ENCODE data around the gene CACTIN. TPM values are rescaled to one million over a fixed set of nuclear protein-coding genes. Genes with fewer than 3 reads are reported as not detected.

CACTIN gene
- total RNA-seq, 1 experiment from 2014 or later, result 36.3 TPM

GRCh38 chr19:3664879-3665642 is 38.5 kb upstream of the CACTIN start:
- intact Hi-C loops (cut with micrococcal nuclease; ENCODE audit: unreplicated experiment), result no loop called here
- BruUV-seq (replicated peaks), result no TSS peak
- H3K4me1 ChIP-seq (ENCODE audit: insufficient read depth, low read length, poor library complexity, severe bottlenecking), result no peaks in the 10 kb centered on the region
- H3K27ac ChIP-seq (ENCODE audit: low read depth, low read length, poor library complexity, severe bottlenecking), result no peak overlapping the region
- no peaks in the 10 kb centered on the region for H3K27me3 ChIP-seq (replicated peaks; ENCODE audit: insufficient read depth, low read depth, low read length, poor library complexity)
- no peak overlapping the region for H3K4me3 ChIP-seq (ENCODE audit: low read depth, low read length, poor library complexity, severe bottlenecking)
- no peak for DNase-seq (ENCODE audit: low spot score)
- CTCF ChIA-PET, result no interaction called here
- POLR2A ChIA-PET (ENCODE audit: low non-redundant PET), result no interaction called here
- no peaks in the 10 kb centered on the region for H3K9me3 ChIP-seq (ENCODE audit: low read depth, low read length, poor library complexity, severe bottlenecking)
- TF ChIP-seq CTCF (conservative IDR thresholded peaks at IDR 0.05; ENCODE audit: low read depth, low read length), result no peak
- no peak for TF ChIP-seq EZH2 (IDR thresholded peaks at IDR 0.05; ENCODE audit: borderline replicate concordance, low read depth, low read length, poor library complexity, severe bottlenecking)
- H3K36me3 ChIP-seq (ENCODE audit: insufficient read depth, low read length, poor library complexity, severe bottlenecking), result peaks cover 10% of the 10 kb centered on the region

GRCh38 chr19:3663838-3664237 is 37.2 kb upstream of the CACTIN start:
- intact Hi-C loops (cut with micrococcal nuclease; ENCODE audit: unreplicated experiment), result no loop called here
- no peak for TF ChIP-seq CTCF (conservative IDR thresholded peaks at IDR 0.05; ENCODE audit: low read depth, low read length)
- no peak for TF ChIP-seq EZH2 (IDR thresholded peaks at IDR 0.05; ENCODE audit: borderline replicate concordance, low read depth, low read length, poor library complexity, severe bottlenecking)
- ChIA-PET POLR2A (ENCODE audit: low non-redundant PET) (no interaction called here), CTCF (no interaction called here)
- Histone ChIP-seq H3K4me3 (ENCODE audit: low read depth, low read length, poor library complexity, severe bottlenecking) (no peak overlapping the region), H3K36me3 (ENCODE audit: insufficient read depth, low read length, poor library complexity, severe bottlenecking) (peaks cover 10% of the 10 kb centered on the region), H3K4me1 (ENCODE audit: insufficient read depth, low read length, poor library complexity, severe bottlenecking) (no peaks in the 10 kb centered on the region), H3K9me3 (ENCODE audit: low read depth, low read length, poor library complexity, severe bottlenecking) (no peaks in the 10 kb centered on the region), H3K27ac (ENCODE audit: low read depth, low read length, poor library complexity, severe bottlenecking) (no peak overlapping the region), H3K27me3 (replicated peaks; ENCODE audit: insufficient read depth, low read depth, low read length, poor library complexity) (no peaks in the 10 kb centered on the region)
- no TSS peak for BruUV-seq (replicated peaks)
- DNase-seq (ENCODE audit: low spot score), result no peak

- no peaks in the 10 kb centered on the region for H3K4me1 ChIP-seq (ENCODE audit: insufficient read depth, low read length, poor library complexity, severe bottlenecking)
- DNase-seq (ENCODE audit: low spot score), result no peak
- peaks cover 10% of the 10 kb centered on the region for H3K36me3 ChIP-seq (ENCODE audit: insufficient read depth, low read length, poor library complexity, severe bottlenecking)
- intact Hi-C loops (cut with micrococcal nuclease; ENCODE audit: unreplicated experiment), result no loop called here
- no peak overlapping the region for H3K27ac ChIP-seq (ENCODE audit: low read depth, low read length, poor library complexity, severe bottlenecking)
- no peak overlapping the region for H3K4me3 ChIP-seq (ENCODE audit: low read depth, low read length, poor library complexity, severe bottlenecking)
- H3K9me3 ChIP-seq (ENCODE audit: low read depth, low read length, poor library complexity, severe bottlenecking), result no peaks in the 10 kb centered on the region
- H3K27me3 ChIP-seq (replicated peaks; ENCODE audit: insufficient read depth, low read depth, low read length, poor library complexity), result no peaks in the 10 kb centered on the region
- no TSS peak for BruUV-seq (replicated peaks)
- POLR2A ChIA-PET (ENCODE audit: low non-redundant PET), result no interaction called here
- no peak for TF ChIP-seq CTCF (conservative IDR thresholded peaks at IDR 0.05; ENCODE audit: low read depth, low read length)
- TF ChIP-seq EZH2 (IDR thresholded peaks at IDR 0.05; ENCODE audit: borderline replicate concordance, low read depth, low read length, poor library complexity, severe bottlenecking), result no peak
- CTCF ChIA-PET, result interaction anchor here (0.6 kb wide), 1 partner anchor 412 kb away, joined by 4 read pairs; no protein-coding TSS in a partner anchor
Measured at GRCh38 chr19:3661284-3662238, 35.0 kb upstream of the CACTIN start.

Data from A673 (cell line).